ENCODE measurements around the gene HAGH.

Gene HAGH

DNA sequence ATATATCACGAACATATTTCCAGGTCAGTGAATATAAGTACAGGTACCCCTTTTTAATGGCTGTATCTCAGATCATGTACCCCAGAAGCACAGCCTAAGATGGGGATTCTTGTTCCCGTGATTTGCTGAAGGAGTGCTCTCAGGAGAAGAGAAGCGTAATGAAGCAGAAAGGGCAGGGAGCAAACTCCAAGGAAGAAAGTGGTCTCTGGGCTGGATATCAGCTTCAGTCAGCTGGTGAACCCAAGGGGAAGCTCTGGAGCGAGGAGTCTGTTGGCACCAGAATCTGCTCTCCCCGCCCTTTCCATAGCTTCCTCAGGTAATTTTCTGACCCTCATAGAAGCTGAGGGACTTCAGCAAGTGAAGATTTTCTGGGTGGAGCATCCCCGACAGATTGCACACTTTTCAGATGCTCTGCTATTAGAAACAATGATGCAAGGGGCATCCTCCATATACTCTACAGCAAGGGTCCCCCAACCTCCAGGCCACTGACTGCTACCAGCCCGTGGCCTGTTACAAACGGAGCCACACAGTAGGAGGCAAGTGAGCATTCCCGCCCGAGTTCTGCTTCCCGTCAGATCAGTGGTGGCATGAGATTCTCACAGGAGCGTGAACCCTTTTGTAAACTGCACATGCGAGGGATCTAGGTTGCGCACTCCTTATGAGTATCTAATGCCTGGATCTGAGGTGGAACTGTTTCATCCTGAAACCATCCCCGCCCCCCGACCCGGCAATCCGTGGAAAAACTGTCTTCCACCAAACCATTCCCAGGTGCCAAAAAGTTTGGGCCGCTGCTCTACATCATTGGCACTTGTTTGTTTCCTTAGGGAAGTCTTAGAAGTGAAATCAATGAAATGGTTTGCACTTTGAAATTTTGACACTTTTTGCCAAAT lies 4.8 kb upstream of the HAGH start:
- H3K27me3 ChIP-seq (ENCODE audit: control insufficient read depth, insufficient read depth, low read length): no peaks in the 10 kb centered on the region
- no peak overlapping the region for H3K4me2 ChIP-seq (ENCODE audit: low read length)
- no peak for TF ChIP-seq CTCF (IDR thresholded peaks at IDR 0.05)
- no peaks in the 10 kb centered on the region for H3K9me3 ChIP-seq (ENCODE audit: control insufficient read depth, low read length)
- no peak overlapping the region for H2AFZ ChIP-seq
- H3K79me2 ChIP-seq: peaks cover 17% of the 10 kb centered on the region
- no peak overlapping the region for H3K9ac ChIP-seq
- no peak overlapping the region for H3K4me3 ChIP-seq (ENCODE audit: low read depth, low read length)
- H3K36me3 ChIP-seq (ENCODE audit: control insufficient read depth, insufficient read depth, low read length): no peaks in the 10 kb centered on the region
- H3K4me1 ChIP-seq: peaks cover 9% of the 10 kb centered on the region
- H3K27ac ChIP-seq: no peak overlapping the region

GRCh38 chr16:1830213-1830612 lies 3.6 kb upstream of the HAGH start:
- H3K27ac ChIP-seq: no peak overlapping the region
- TF ChIP-seq CTCF (IDR thresholded peaks at IDR 0.05): no peak
- peaks cover 14% of the 10 kb centered on the region for H3K4me1 ChIP-seq
- H3K9ac ChIP-seq: no peak overlapping the region
- H3K36me3 ChIP-seq (ENCODE audit: control insufficient read depth, insufficient read depth, low read length): no peaks in the 10 kb centered on the region
- no peaks in the 10 kb centered on the region for H3K9me3 ChIP-seq (ENCODE audit: control insufficient read depth, low read length)
- H3K79me2 ChIP-seq: peaks cover 22% of the 10 kb centered on the region
- no peak overlapping the region for H3K4me3 ChIP-seq (ENCODE audit: low read depth, low read length)
- H3K27me3 ChIP-seq (ENCODE audit: control insufficient read depth, insufficient read depth, low read length): no peaks in the 10 kb centered on the region
- no peak overlapping the region for H3K4me2 ChIP-seq (ENCODE audit: low read length)
- H2AFZ ChIP-seq: no peak overlapping the region

DNA sequence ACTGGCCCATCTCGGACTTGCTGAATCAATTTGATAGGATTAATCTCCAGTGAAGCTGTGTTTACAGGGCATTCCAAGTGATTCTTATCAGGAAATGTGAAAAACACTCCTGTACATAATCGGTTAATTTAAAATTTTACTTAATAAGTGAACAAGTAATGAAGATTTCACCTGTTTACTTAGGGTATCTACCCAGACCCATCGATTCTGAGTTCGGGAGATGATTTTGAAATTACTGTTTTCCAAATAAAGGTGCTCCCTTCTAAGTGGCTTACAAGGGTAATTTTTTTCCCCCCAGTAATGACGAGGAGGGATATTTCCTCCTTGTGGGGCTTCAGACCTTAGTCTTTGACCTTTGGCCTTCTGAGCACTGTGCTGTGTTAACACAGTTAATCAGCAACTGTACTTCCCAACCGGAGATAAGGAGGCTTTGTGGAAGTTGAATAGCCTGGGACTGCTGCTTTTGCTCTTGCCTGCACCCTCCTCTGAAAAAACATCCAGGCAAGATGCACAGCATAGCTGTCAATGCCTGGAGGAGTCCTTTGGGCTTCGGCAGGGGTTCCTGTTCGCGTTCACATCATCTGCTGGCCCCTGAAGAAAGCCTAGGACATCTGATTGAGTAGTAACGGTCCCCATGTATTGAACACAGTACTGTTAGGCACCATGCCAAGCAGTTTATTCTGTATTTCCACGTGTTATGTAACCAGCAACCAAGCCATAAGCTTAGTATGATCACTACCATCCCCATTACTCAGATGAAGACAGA lies 2.2 kb upstream of the HAGH start:
- Histone ChIP-seq H3K9me3 (ENCODE audit: control insufficient read depth, low read length) (no peaks in the 10 kb centered on the region), H3K4me2 (ENCODE audit: low read length) (no peak overlapping the region), H2AFZ (no peak overlapping the region), H3K4me3 (ENCODE audit: low read depth, low read length) (no peak overlapping the region), H3K36me3 (ENCODE audit: control insufficient read depth, insufficient read depth, low read length) (no peaks in the 10 kb centered on the region), H3K9ac (no peak overlapping the region), H3K27me3 (ENCODE audit: control insufficient read depth, insufficient read depth, low read length) (no peaks in the 10 kb centered on the region), H3K4me1 (peaks cover 14% of the 10 kb centered on the region), H3K27ac (no peak overlapping the region), H3K79me2 (peaks cover 31% of the 10 kb centered on the region)
- no peak for TF ChIP-seq CTCF (IDR thresholded peaks at IDR 0.05)

DNA sequence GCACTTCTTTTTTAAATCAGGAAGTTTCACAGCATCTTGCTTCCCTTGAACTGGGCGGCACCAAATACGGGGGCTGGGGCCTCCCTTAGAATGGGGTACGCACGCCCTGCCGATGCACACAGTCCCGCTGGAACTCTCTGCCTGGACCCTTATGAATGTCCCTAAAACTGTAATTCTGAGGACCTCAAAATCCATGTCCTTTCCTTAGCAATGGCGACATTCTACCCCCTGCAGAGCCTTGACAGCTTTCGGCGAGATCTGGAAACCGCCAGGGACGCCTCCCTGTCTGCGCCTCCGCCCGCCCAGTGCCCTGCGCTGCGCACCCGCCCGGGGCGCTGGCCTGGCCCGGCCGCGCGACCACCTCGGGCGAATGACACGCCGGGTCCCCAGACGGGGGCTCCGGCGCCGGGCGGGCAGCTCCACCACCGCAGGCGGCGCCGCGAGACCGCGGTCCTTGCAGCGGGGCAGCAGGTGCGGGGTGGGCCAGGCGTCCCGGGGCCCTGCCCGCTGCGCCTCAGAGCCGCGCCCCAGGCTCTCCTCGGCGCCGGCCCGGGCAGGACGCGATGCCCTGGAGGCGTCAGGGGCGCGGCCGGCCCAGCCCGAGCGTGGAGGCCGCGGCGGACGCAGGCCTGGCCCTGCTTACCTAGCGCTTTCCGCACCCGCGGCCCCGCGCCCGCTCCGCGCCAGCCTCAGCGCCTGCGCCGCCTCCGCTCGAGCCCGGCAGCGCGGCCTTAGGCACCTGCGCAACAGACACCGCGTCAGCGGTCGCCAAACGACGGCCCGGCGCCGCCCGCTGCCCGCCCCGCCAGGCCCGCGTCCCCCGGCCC lies 548 bp downstream of the HAGH start:
- H3K4me1 ChIP-seq: peaks cover 14% of the 10 kb centered on the region
- no peaks in the 10 kb centered on the region for H3K9me3 ChIP-seq (ENCODE audit: control insufficient read depth, low read length)
- H3K9ac ChIP-seq: no peak overlapping the region
- H2AFZ ChIP-seq: peak overlapping the region; percentile 56
- H3K4me2 ChIP-seq (ENCODE audit: low read length): peak overlapping the region; percentile 83
- no peaks in the 10 kb centered on the region for H3K27me3 ChIP-seq (ENCODE audit: control insufficient read depth, insufficient read depth, low read length)
- peak overlapping the region; percentile 45 for H3K4me3 ChIP-seq (ENCODE audit: low read depth, low read length)
- H3K79me2 ChIP-seq: peaks cover 47% of the 10 kb centered on the region
- no peak for TF ChIP-seq CTCF (IDR thresholded peaks at IDR 0.05)
- no peak overlapping the region for H3K27ac ChIP-seq
- no peaks in the 10 kb centered on the region for H3K36me3 ChIP-seq (ENCODE audit: control insufficient read depth, insufficient read depth, low read length)
